ENCODE measurements around the gene ZNF497. TPM values are rescaled to one million over a fixed set of nuclear protein-coding genes. Genes with fewer than 3 reads are reported as not detected.

The ZNF497 gene
- total and polyA plus RNA-seq, 2 of the 8 experiments (the other 6 are each of a cell fraction or from before 2014, with no cell fraction given), result 0.93 to 1.4 TPM

DNA sequence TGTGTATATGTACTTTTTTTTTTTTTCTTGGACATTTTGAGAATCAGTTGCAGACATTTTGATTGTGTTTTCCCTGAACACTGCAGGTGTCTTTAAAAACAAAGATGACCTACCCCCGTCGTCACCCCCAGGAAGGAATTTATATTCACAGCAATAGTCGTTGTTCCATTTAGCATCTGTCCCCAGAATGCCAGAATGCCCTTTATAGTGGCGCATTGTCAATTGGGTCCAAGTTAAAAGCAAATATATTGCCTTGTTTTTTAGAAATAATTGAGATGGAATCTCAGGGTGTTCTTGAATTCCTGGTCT is 31.1 kb upstream of the ZNF497 start:
- 90% methylated on average over 4 of the region's 4 CpGs; no CpG with 5 or more reads in 1 of the 2 experiments for WGBS, 2 experiments (ENCODE audit: extremely low coverage in 1 of 2, insufficient coverage in 1 of 2, insufficient read length in 1 of 2, insufficient replicate concordance in 2 of 2, low coverage in 1 of 2, low lambda C conversion rate in 2 of 2, missing lambda C conversion rate in 1 of 2)

More for the DNA sequence above, 31.1 kb upstream of the ZNF497 start:
- Histone ChIP-seq H2AK5ac (ENCODE audit: low read depth, low read length) (no peak overlapping the region), H3K23ac (ENCODE audit: insufficient read length) (no peak overlapping the region), H3K9ac (replicated peaks in 1 of 4; ENCODE audit: extremely low read depth in 1 of 4, low read depth in 3 of 4, low read length in 3 of 4) (no peak overlapping the region), H4K20me1 (replicated peaks in 1 of 2; ENCODE audit: control insufficient read depth in 1 of 2, insufficient read depth in 2 of 2, low read length in 2 of 2) (peaks cover 14 to 19% of the 10 kb centered on the region in 2 experiments), H2BK120ac (replicated peaks; ENCODE audit: low read depth, low read length) (no peak overlapping the region), H3K14ac (ENCODE audit: insufficient read length) (no peak overlapping the region), H3K18ac (ENCODE audit: extremely low read depth, low read length) (no peak overlapping the region), H2BK20ac (ENCODE audit: low read length) (no peak overlapping the region), H3K4me1 (replicated peaks in 1 of 4; ENCODE audit: control insufficient read depth in 3 of 4, insufficient read depth in 4 of 4, low read length in 3 of 4) (peaks cover 0 to 20% (median 12%) of the 10 kb centered on the region in 4 experiments; a peak in 5 of 7 replicates), H3K4ac (replicated peaks; ENCODE audit: insufficient read length, low read depth, low read length) (no peak overlapping the region), H3K4me2 (ENCODE audit: insufficient read depth in 1 of 2, low read depth in 2 of 2, low read length in 2 of 2) (no peak overlapping the region), H3K27me3 (replicated peaks in 1 of 4; ENCODE audit: control insufficient read depth in 3 of 4, extremely low read depth in 1 of 4, insufficient read depth in 3 of 4, low read length in 3 of 4) (peaks cover 3 to 13% (median 11%) of the 10 kb centered on the region in 4 experiments; a peak in 6 of 7 replicates), H4K8ac (ENCODE audit: extremely low read depth, insufficient read depth, low read length) (no peak overlapping the region), H3K4me3 (ENCODE audit: extremely low read depth in 1 of 4, insufficient read depth in 2 of 4, low read depth in 3 of 4, low read length in 4 of 4) (no peak overlapping the region), H2BK15ac (ENCODE audit: low read length) (no peak overlapping the region), H2BK5ac (ENCODE audit: low read depth, low read length) (no peak overlapping the region), H3K79me2 (ENCODE audit: control insufficient read depth in 1 of 2, insufficient read depth in 2 of 2, low read length in 2 of 2) (peaks cover 0 to 25% of the 10 kb centered on the region in 2 experiments; a peak in 2 of 4 replicates), H2AFZ (ENCODE audit: low read length) (no peak overlapping the region), H4K5ac (ENCODE audit: insufficient read length, low read depth, low read length) (no peak overlapping the region), H3K27ac (ENCODE audit: low read depth, low read length) (no peak overlapping the region), H3K36me3 (ENCODE audit: control insufficient read depth in 2 of 4, insufficient read depth in 4 of 4, low read length in 3 of 4) (peaks cover 19 to 51% (median 40%) of the 10 kb centered on the region in 4 experiments), H3K23me2 (ENCODE audit: low read depth, low read length) (peaks cover 7% of the 10 kb centered on the region; the same call in 1 of the 2 replicates), H3K79me1 (ENCODE audit: low read depth, low read length) (0 out of 2 replicates have a peak, but pooled peaks cover 2% of the 10 kb centered on the region), H4K91ac (replicated peaks; ENCODE audit: insufficient read length, low read length) (no peak overlapping the region), H3K9me3 (ENCODE audit: insufficient read depth in 2 of 2, low read depth in 1 of 2, low read length in 1 of 2) (no peaks in the 10 kb centered on the region), H2BK12ac (ENCODE audit: low read depth, low read length) (no peak overlapping the region), H3K56ac (replicated peaks; ENCODE audit: insufficient read length, low read depth, low read length) (no peak overlapping the region)
- DNase-seq (ENCODE audit: low read depth in 1 of 2, low spot score in 2 of 2) (no peak), FAIRE-seq (no peak)
- ChIA-PET POLR2A (ENCODE audit: partially characterized antibody) (no interaction called here), CTCF (ENCODE audit: partially characterized antibody) (no interaction called here)
- no peak for TF ChIP-seq SIN3A (conservative IDR thresholded peaks at IDR 0.05 in 1 of 2, IDR thresholded peaks at IDR 0.05 in 1 of 2; ENCODE audit: low read depth in 1 of 2, low read length in 2 of 2)
- no peak for TF ChIP-seq SIX5 (IDR thresholded peaks at IDR 0.05; ENCODE audit: low read depth, low read length)
- no peak for TF ChIP-seq HDAC2 (IDR thresholded peaks at IDR 0.05; ENCODE audit: borderline replicate concordance in 1 of 2, low read depth in 2 of 2, low read length in 2 of 2)
- no peak for TF ChIP-seq NRF1 (IDR thresholded peaks at IDR 0.05; ENCODE audit: low read depth, low read length)
- no peak for TF ChIP-seq RXRA (IDR thresholded peaks at IDR 0.05; ENCODE audit: insufficient read depth, low read depth, low read length)
- TF ChIP-seq JUN (IDR thresholded peaks at IDR 0.05; ENCODE audit: low read depth, low read length), result no peak
- no peak for TF ChIP-seq FOSL1 (IDR thresholded peaks at IDR 0.05; ENCODE audit: insufficient read depth, low read depth, low read length)
- no peak for TF ChIP-seq SIRT6 (IDR thresholded peaks at IDR 0.05; ENCODE audit: low read length)
- TF ChIP-seq RBBP5 (IDR thresholded peaks at IDR 0.05; ENCODE audit: borderline replicate concordance, low read depth, low read length), result no peak
- no peak for TF ChIP-seq EZH2 (IDR thresholded peaks at IDR 0.05; ENCODE audit: low read depth, low read length, severe bottlenecking)
- no peak for TF ChIP-seq MAFK (IDR thresholded peaks at IDR 0.05; ENCODE audit: low read depth, low read length)
- TF ChIP-seq CTBP2 (IDR thresholded peaks at IDR 0.05; ENCODE audit: borderline replicate concordance, insufficient read depth, insufficient read length, low read length), result no peak
- TF ChIP-seq KDM5A (IDR thresholded peaks at IDR 0.05; ENCODE audit: low read length), result no peak
- TF ChIP-seq RAD21 (IDR thresholded peaks at IDR 0.05 in 1 of 2, conservative IDR thresholded peaks at IDR 0.05 in 1 of 2; ENCODE audit: low read depth in 2 of 2, low read length in 2 of 2), result no peak

Data from H1 (cell line).